Spinal cord (tissue), 10 donors: ENCODE measurements around the gene DNAL4. TPM values are rescaled to one million over a fixed set of nuclear protein-coding genes. Genes with fewer than 3 reads are reported as not detected.

ENCODE experiments used
- DNase-seq, 6 donors: peaks; one replicate each; pipeline versions ENCODE4 v3.0.0 to v3.0.0-alpha.2; 2013 to 2015; ENCODE audit warnings: low spot score in 6 of 6, low read depth in 4 of 6
- H3K27ac ChIP-seq: one replicate; pipeline ENCODE4 v1.5.1; 2013; ENCODE audit warnings: low read depth, low read length, control low read depth
- H3K27me3 ChIP-seq: one replicate; pipeline ENCODE4 v1.6.1; 2013; ENCODE audit warnings: low read length; ENCODE audit not compliant: control insufficient read depth, insufficient read depth
- H3K36me3 ChIP-seq: one replicate; pipeline ENCODE4 v1.6.1; 2013; ENCODE audit warnings: low read length; ENCODE audit not compliant: control insufficient read depth, insufficient read depth
- H3K4me1 ChIP-seq: one replicate; pipeline ENCODE4 v1.6.1; 2013; ENCODE audit warnings: low read length; ENCODE audit not compliant: control insufficient read depth, insufficient read depth
- H3K4me3 ChIP-seq: one replicate; pipeline ENCODE4 v1.5.1; 2013; ENCODE audit warnings: low read depth, low read length, control low read depth
- H3K9me3 ChIP-seq: one replicate; pipeline ENCODE4 v1.6.1; 2013; ENCODE audit warnings: low read length; ENCODE audit not compliant: control insufficient read depth, insufficient read depth
- WGBS: methylation state at CpG from one replicate; pipeline ENCODE4 v1.1.5; 2013; ENCODE audit warnings: missing lambda C conversion rate; ENCODE audit not compliant: insufficient coverage; 5-methylcytosine and 5-hydroxymethylcytosine counted together
- polyA plus RNA-seq, 2 donors: library from polyadenylated mRNA; unstranded; fragments of 120-200 nt; gene quantifications; one replicate each; pipeline ENCODE4 v1.2.1, GENCODE V29; 2013; ENCODE audit not compliant: insufficient read length in 2 of 2
- total RNA-seq, 2 donors: library from RNA; depleted of rRNA in 1 of 2; stranded (reverse); fragments of 120-200 nt in 1 of 2; fragments of >200 nt in 1 of 2; gene quantifications; one replicate each; pipeline versions ENCODE4 v1.2.3 to v1.2.4, GENCODE V29; 2013 to 2014
- donor health status: healthy.

DNAL4 gene
- total and polyA plus RNA-seq, 4 donors = 9.0 to 31.0 (median 21.6) TPM

- H3K9me3 ChIP-seq = no peaks in the 10 kb centered on the region
- 92% methylated on average over 11 of the region's 11 CpGs for WGBS
- no peak for DNase-seq
- no peak overlapping the region for H3K27ac ChIP-seq
- H3K27me3 ChIP-seq = no peaks in the 10 kb centered on the region
- H3K36me3 ChIP-seq = no peaks in the 10 kb centered on the region
- peaks cover 20% of the 10 kb centered on the region for H3K4me1 ChIP-seq
- H3K4me3 ChIP-seq = no peak overlapping the region
These were observed 25.9 kb downstream of the DNAL4 start for GRCh38 chr22:38768036-38768435.

GRCh38 chr22:38767313-38767712 lies 26.6 kb downstream of the DNAL4 start:
- Histone ChIP-seq H3K27me3 (no peaks in the 10 kb centered on the region), H3K27ac (no peak overlapping the region), H3K4me3 (no peak overlapping the region), H3K9me3 (no peaks in the 10 kb centered on the region), H3K4me1 (peaks cover 27% of the 10 kb centered on the region), H3K36me3 (no peaks in the 10 kb centered on the region)
- WGBS = 84% methylated on average over 3 of the region's 9 CpGs
- no peak for DNase-seq

DNA sequence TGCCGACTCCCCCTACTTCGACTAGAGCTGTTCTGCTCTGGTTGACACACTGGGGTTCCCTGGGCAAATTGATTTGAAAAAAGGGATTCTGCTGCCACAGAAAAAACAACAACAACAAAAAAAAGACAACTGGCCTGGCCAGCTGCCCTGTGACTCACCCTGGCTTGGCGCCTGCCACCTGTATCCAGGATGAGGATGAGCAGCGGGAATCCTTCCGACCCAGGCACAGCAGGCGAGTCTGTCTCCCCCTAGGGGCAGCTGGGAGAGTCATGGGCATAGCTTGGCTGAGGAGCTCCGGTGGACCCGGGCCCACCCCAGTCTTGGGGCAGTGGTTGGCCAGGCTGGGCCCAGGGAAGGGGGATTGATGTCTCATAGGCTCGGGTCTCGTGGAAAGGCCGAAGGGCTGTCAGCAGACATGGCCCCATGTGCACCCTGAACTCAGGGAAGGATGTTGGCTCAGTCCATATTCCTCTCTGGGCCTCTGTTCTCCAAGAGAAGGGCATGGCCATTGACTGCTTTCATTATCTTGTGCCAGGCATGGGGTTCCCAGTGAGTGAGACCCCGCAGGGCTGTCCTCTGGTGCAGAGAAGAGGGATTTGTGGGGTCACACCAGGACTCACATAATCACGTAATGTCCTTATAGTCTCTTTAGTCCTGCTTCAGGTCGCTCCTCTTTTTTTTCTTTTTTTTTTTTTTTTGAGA lies 27.7 kb downstream of the DNAL4 start:
- WGBS = 41% methylated on average over 12 of the region's 14 CpGs
- DNase-seq = peak in 2 of 6 donors; percentile 60 to 65
- H3K4me1 ChIP-seq = peaks cover 32% of the 10 kb centered on the region
- no peaks in the 10 kb centered on the region for H3K9me3 ChIP-seq
- no peak overlapping the region for H3K27ac ChIP-seq
- H3K36me3 ChIP-seq = no peaks in the 10 kb centered on the region
- no peaks in the 10 kb centered on the region for H3K27me3 ChIP-seq
- no peak overlapping the region for H3K4me3 ChIP-seq

DNA sequence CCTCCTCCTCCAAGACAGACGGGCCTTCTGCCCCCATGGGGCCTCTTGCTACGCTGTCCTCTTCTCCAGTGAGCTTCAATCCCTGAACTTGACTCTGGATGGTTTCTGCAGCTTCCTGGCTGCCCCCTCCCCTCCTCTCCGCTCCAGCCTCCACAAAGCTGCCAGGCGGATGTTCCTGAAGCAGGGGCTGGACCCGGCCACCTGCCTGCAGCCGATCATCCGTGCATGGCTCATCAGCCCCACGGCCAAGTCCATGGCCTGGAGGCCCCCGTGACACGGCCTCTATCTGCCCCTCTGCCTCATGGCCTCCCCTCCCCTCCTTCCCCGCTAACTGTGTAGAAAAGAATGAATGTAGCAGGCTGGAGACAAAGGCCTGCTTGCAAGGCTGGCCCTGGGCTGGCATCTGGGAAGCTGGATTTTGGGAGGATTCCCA lies 31.4 kb downstream of the DNAL4 start:
- no peak overlapping the region for H3K4me3 ChIP-seq
- DNase-seq = peak in 2 of 6 donors; percentile 38 to 58
- no peaks in the 10 kb centered on the region for H3K9me3 ChIP-seq
- H3K27ac ChIP-seq = no peak overlapping the region
- H3K36me3 ChIP-seq = no peaks in the 10 kb centered on the region
- peaks cover 38% of the 10 kb centered on the region for H3K4me1 ChIP-seq
- H3K27me3 ChIP-seq = no peaks in the 10 kb centered on the region
- WGBS = 24% methylated on average over 7 of the region's 11 CpGs

GRCh38 chr22:38761202-38762162 lies 32.5 kb downstream of the DNAL4 start:
- no peaks in the 10 kb centered on the region for H3K36me3 ChIP-seq
- no peak for DNase-seq
- H3K27ac ChIP-seq = no peak overlapping the region
- no peaks in the 10 kb centered on the region for H3K9me3 ChIP-seq
- no peak overlapping the region for H3K4me3 ChIP-seq
- H3K27me3 ChIP-seq = no peaks in the 10 kb centered on the region
- WGBS = 66% methylated on average over 20 of the region's 20 CpGs
- H3K4me1 ChIP-seq = peaks cover 48% of the 10 kb centered on the region

- Histone ChIP-seq H3K4me3 (no peak overlapping the region), H3K27me3 (no peaks in the 10 kb centered on the region), H3K36me3 (no peaks in the 10 kb centered on the region), H3K4me1 (peaks cover 45% of the 10 kb centered on the region), H3K9me3 (no peaks in the 10 kb centered on the region), H3K27ac (no peak overlapping the region)
- 47% methylated on average over 7 of the region's 12 CpGs for WGBS
- peak in 1 of 6 donors; percentile 56 for DNase-seq
These were observed 33.3 kb downstream of the DNAL4 start for GRCh38 chr22:38760477-38761201.

DNA sequence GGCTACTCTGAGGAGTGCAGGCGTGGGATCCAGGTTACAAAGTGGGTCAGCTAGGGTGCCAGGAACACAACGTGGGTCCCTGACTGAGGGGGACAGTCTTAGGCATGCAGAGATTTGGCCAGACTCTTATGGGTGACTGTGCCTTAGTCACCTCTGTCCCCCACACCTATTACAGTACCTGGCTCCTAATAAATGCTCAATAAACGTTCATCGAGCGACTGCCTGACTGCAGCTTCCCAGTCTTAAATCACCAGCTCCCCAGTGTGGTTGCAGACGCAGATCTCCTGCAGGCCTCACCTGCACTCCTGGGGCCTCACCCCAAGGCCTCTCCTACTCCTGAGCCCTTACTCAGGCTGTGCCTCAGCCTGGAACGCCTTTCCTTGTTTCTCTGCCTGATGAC lies 34.9 kb downstream of the DNAL4 start:
- H3K4me1 ChIP-seq = peaks cover 56% of the 10 kb centered on the region
- WGBS = 91% methylated on average over 7 of the region's 7 CpGs
- H3K4me3 ChIP-seq = no peak overlapping the region
- no peak for DNase-seq
- no peak overlapping the region for H3K27ac ChIP-seq
- no peaks in the 10 kb centered on the region for H3K27me3 ChIP-seq
- no peaks in the 10 kb centered on the region for H3K36me3 ChIP-seq
- H3K9me3 ChIP-seq = no peaks in the 10 kb centered on the region

- Histone ChIP-seq H3K27me3 (no peaks in the 10 kb centered on the region), H3K9me3 (no peaks in the 10 kb centered on the region), H3K27ac (no peak overlapping the region), H3K36me3 (no peaks in the 10 kb centered on the region), H3K4me1 (peaks cover 53% of the 10 kb centered on the region), H3K4me3 (no peak overlapping the region)
- WGBS = 68% methylated on average over 14 of the region's 16 CpGs
- DNase-seq = no peak
These were observed 35.5 kb downstream of the DNAL4 start for GRCh38 chr22:38758276-38758945.

DNA sequence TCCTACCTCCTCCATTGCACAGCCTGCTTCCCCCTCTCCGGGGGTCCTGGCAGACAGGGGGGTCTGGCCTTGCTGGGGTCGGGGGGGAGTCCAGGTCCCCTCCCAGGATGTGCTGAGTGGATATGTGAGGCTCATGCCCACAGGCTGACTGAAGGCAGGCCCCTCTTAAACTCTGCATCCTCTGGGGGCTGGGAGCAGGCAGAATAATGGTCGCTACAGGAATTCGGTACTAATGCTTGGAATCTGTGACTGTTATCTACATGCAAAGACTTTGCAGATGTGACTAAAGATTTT lies 36.5 kb downstream of the DNAL4 start:
- Histone ChIP-seq H3K27ac (no peak overlapping the region), H3K9me3 (no peaks in the 10 kb centered on the region), H3K4me3 (no peak overlapping the region), H3K36me3 (peaks cover 4% of the 10 kb centered on the region), H3K27me3 (no peaks in the 10 kb centered on the region), H3K4me1 (peaks cover 47% of the 10 kb centered on the region)
- DNase-seq = no peak
- WGBS = 70% methylated on average over 2 of the region's 4 CpGs
